ENCODE measurements around the gene HTRA1.

GRCh38 chr10:122471531-122472177 is 10.3 kb downstream of the HTRA1 start:
- TF ChIP-seq BMI1 (IDR thresholded peaks at IDR 0.05; ENCODE audit: low read length) (no peak), DMBX1 (CRISPR knock-in tag; IDR thresholded peaks at IDR 0.05; ENCODE audit: borderline replicate concordance) (no peak), POLR2A (conservative IDR thresholded peaks at IDR 0.05) (no peak), BCLAF1 (IDR thresholded peaks at IDR 0.05; ENCODE audit: borderline replicate concordance in 1 of 2, control insufficient read depth in 1 of 2, low read depth in 2 of 2, low read length in 1 of 2) (no peak), TAF1 (IDR thresholded peaks at IDR 0.05; ENCODE audit: control insufficient read depth, extremely low read depth, insufficient read depth, low read length, severe bottlenecking) (no peak), RFX5 (IDR thresholded peaks at IDR 0.05; ENCODE audit: low read depth, low read length) (no peak), ZNF274 (IDR thresholded peaks at IDR 0.05; ENCODE audit: borderline replicate concordance, low read depth, low read length) (no peak), ATF3 (IDR thresholded peaks at IDR 0.05) (no peak), ATF3 (CRISPR knock-in tag; conservative IDR thresholded peaks at IDR 0.05) (no peak), GTF2F1 (IDR thresholded peaks at IDR 0.05; ENCODE audit: low read depth, low read length) (no peak), LARP7 (IDR thresholded peaks at IDR 0.05) (no peak), ZNF449 (CRISPR knock-in tag; IDR thresholded peaks at IDR 0.05) (no peak), MTA2 (IDR thresholded peaks at IDR 0.05; ENCODE audit: low read depth) (no peak), ETV6 (IDR thresholded peaks at IDR 0.05; ENCODE audit: borderline replicate concordance in 1 of 2, low read depth in 2 of 2, low read length in 1 of 2) (no peak), ETV6 (CRISPR knock-in tag; IDR thresholded peaks at IDR 0.05; ENCODE audit: borderline replicate concordance) (no peak), ZBTB43 (CRISPR knock-in tag; IDR thresholded peaks at IDR 0.05) (no peak)

Measured in K562 (cell line).